Measurements from ENCODE around the gene RFX5. TPM values are rescaled to one million over a fixed set of nuclear protein-coding genes. Genes with fewer than 3 reads are reported as not detected.
A peak's percentile ranks its signal among the peaks of the same experiment; 100 is the strongest.

Gene RFX5
- total RNA-seq, 1 experiment from 2014 or later = 72.7 TPM

DNA sequence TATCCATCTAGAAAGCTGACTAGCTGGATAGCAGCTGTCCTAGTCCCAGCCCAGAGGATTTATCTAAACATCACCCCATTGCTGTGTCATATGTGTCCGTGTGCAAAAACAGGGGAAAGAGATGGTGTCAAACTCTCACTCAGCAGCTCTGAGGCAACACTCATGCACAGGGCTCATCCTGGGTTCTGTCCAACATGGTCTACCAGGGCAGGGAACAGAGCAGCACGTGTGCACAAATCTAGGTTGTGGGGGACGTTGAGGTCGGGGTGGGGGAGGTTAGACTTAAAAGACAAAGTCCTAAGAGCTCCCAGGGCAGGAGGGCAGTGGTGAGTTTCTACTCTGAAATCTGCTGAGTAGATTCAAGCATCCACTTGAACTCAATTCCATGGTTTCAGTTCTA, 36.0 kb downstream of the RFX5 start:
- Histone ChIP-seq H3K79me1 (ENCODE audit: insufficient read depth, low read depth, low read length, poor library complexity, severe bottlenecking) (no peaks in the 10 kb centered on the region), H3K56ac (ENCODE audit: insufficient read length, low read depth, low read length) (no peak overlapping the region), H4K8ac (replicated peaks; ENCODE audit: insufficient read length, low read depth, low read length) (no peak overlapping the region), H3K4me1 (ENCODE audit: insufficient read depth, low read length) (0 out of 2 replicates have a peak, but pooled peaks cover 5% of the 10 kb centered on the region), H3T11ph (ENCODE audit: low read length) (no peak overlapping the region), H2BK15ac (ENCODE audit: low read depth, low read length) (no peak overlapping the region), H3K4ac (ENCODE audit: low read depth, low read length) (no peak overlapping the region), H3K4me2 (ENCODE audit: insufficient read depth, insufficient read length, low read length) (no peak overlapping the region), H2AK5ac (ENCODE audit: insufficient read length, low read length) (no peak overlapping the region), H4K20me1 (ENCODE audit: control insufficient read depth, insufficient read depth, insufficient read length) (peaks cover 2% of the 10 kb centered on the region), H3K14ac (ENCODE audit: insufficient read depth, low read length) (no peak overlapping the region), H3K9me3 (ENCODE audit: control insufficient read depth, low read depth, low read length) (no peaks in the 10 kb centered on the region), H4K5ac (ENCODE audit: insufficient read length, low read depth, low read length) (no peak overlapping the region), H3K9ac (ENCODE audit: extremely low read depth, insufficient read length, low read length) (no peak overlapping the region), H2AFZ (ENCODE audit: low read length) (no peak overlapping the region), H2BK120ac (ENCODE audit: low read depth, low read length, poor library complexity, severe bottlenecking) (no peak overlapping the region), H3K23ac (ENCODE audit: insufficient read length, low read depth, low read length) (no peak overlapping the region), H3K27me3 (ENCODE audit: insufficient read depth, low read length) (no peaks in the 10 kb centered on the region), H2BK20ac (ENCODE audit: low read depth, low read length, poor library complexity, severe bottlenecking) (no peak overlapping the region), H3K27ac (ENCODE audit: insufficient read length, low read depth, low read length) (no peak overlapping the region), H3K79me2 (ENCODE audit: insufficient read depth, low read length) (no peaks in the 10 kb centered on the region), H4K91ac (ENCODE audit: insufficient read length, low read depth, low read length) (no peak overlapping the region), H3K23me2 (ENCODE audit: insufficient read length, low read depth, low read length, poor library complexity, severe bottlenecking) (no peaks in the 10 kb centered on the region), H2BK5ac (ENCODE audit: insufficient read length, low read length) (no peak overlapping the region), H2BK12ac (ENCODE audit: insufficient read length, low read depth, low read length) (no peak overlapping the region), H3K18ac (ENCODE audit: insufficient read length, low read depth, low read length) (no peak overlapping the region)
- H3K27ac Mint-ChIP-seq = peak overlapping the region in 1 of 3 experiments; percentile 51; a peak in 1 of 7 replicates
- no peaks in the 10 kb centered on the region for H3K9me3 Mint-ChIP-seq
- peaks cover 13 to 69% (median 37%) of the 10 kb centered on the region in 3 experiments; a peak in 6 of 7 replicates for H3K36me3 Mint-ChIP-seq (ENCODE audit: insufficient read depth in 1 of 3, low read depth in 3 of 3)
- no peak for DNase-seq
- no peak overlapping the region for H3K4me3 Mint-ChIP-seq
- no peaks in the 10 kb centered on the region for H3K27me3 Mint-ChIP-seq (ENCODE audit: low read depth)
- no CpG with 5 or more reads among the region's 4 CpGs for WGBS (ENCODE audit: extremely low coverage, insufficient read length, low lambda C conversion rate)
- TF ChIP-seq, protein P1, sequence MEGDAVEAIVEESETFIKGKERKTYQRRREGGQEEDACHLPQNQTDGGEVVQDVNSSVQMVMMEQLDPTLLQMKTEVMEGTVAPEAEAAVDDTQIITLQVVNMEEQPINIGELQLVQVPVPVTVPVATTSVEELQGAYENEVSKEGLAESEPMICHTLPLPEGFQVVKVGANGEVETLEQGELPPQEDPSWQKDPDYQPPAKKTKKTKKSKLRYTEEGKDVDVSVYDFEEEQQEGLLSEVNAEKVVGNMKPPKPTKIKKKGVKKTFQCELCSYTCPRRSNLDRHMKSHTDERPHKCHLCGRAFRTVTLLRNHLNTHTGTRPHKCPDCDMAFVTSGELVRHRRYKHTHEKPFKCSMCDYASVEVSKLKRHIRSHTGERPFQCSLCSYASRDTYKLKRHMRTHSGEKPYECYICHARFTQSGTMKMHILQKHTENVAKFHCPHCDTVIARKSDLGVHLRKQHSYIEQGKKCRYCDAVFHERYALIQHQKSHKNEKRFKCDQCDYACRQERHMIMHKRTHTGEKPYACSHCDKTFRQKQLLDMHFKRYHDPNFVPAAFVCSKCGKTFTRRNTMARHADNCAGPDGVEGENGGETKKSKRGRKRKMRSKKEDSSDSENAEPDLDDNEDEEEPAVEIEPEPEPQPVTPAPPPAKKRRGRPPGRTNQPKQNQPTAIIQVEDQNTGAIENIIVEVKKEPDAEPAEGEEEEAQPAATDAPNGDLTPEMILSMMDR (conservative IDR thresholded peaks at IDR 0.05) = no peak
- H3K4me1 Mint-ChIP-seq = peaks cover 10 to 11% of the 10 kb centered on the region in 2 experiments

Data from H9 (cell line).